ENCODE measurements around the gene CD160. TPM values are rescaled to one million over a fixed set of nuclear protein-coding genes. Genes with fewer than 3 reads are reported as not detected.
"Not testable (repeated sequence)": the region's sequence is repeated elsewhere in the genome, so short reads cannot be mapped to it uniquely, and the experiment has no call there.

The CD160 gene
- total RNA-seq = 1 to 10 TPM in 2 of 6 experiments, under 1 TPM in 2, not detected in 2; 0.19 to 1.5 (median 0.91) TPM
- long read RNA-seq = 0 reads

GRCh38 chr1:145719230-145720079 is at the start of gene CD160:
Gene CD160, plus strand, starts transcription at chr1:145719499. Its CDS starts 8,829 bp downstream, at chr1:145728328.
- DNase-seq (peak in 1 of 3 donors; percentile 28), ATAC-seq (no peak)
- TF ChIP-seq CTCF (IDR thresholded peaks at IDR 0.05) (no peak), POLR2A (IDR thresholded peaks at IDR 0.05) (no peak)
- H3K27ac ChIP-seq = no peak within 1 kb of the TSS
- peaks cover 0 to 15% (median 7%) of the 10 kb centered on the region in 4 donors for H3K4me1 ChIP-seq
- 75% methylated on average over 12 of the region's 12 CpGs for WGBS (ENCODE audit: insufficient coverage, low coverage, low lambda C conversion rate, missing lambda C conversion rate)
- no peaks in the 10 kb centered on the region for H3K27me3 ChIP-seq
- intact Hi-C loops (cut with DNase I) = no loop called here
- H3K9me3 ChIP-seq = no peaks in the 10 kb centered on the region
- H3K36me3 ChIP-seq = no peaks in the 10 kb centered on the region
- H3K4me3 ChIP-seq = no peak within 1 kb of the TSS

- H3K27me3 ChIP-seq; H3K4me3 ChIP-seq; H3K36me3 ChIP-seq; H3K27ac ChIP-seq; H3K4me1 ChIP-seq; DNase-seq; H3K9me3 ChIP-seq; ATAC-seq; intact Hi-C loops (cut with DNase I): not testable (repeated sequence)
- 100% methylated on average over 2 of the region's 3 CpGs for WGBS (ENCODE audit: insufficient coverage, low coverage, low lambda C conversion rate, missing lambda C conversion rate)
Measured at GRCh38 chr1:145670995-145671745, 48.1 kb upstream of the CD160 start.

- H3K36me3 ChIP-seq; intact Hi-C loops (cut with DNase I); DNase-seq; H3K4me3 ChIP-seq; H3K4me1 ChIP-seq; H3K27me3 ChIP-seq; H3K9me3 ChIP-seq; H3K27ac ChIP-seq: not testable (repeated sequence)
- WGBS (ENCODE audit: insufficient coverage, low coverage, low lambda C conversion rate, missing lambda C conversion rate) = no CpG with 5 or more reads among the region's 1 CpG
- ATAC-seq = peak; percentile 22 to 62 (median 58)
Measured at GRCh38 chr1:145673217-145673616, 46.1 kb upstream of the CD160 start.

GRCh38 chr1:145684858-145685257 is 34.4 kb upstream of the CD160 start:
- intact Hi-C loops (cut with DNase I); DNase-seq; H3K4me3 ChIP-seq; H3K27ac ChIP-seq; H3K4me1 ChIP-seq; H3K27me3 ChIP-seq; ATAC-seq; H3K9me3 ChIP-seq: not testable (repeated sequence)
- peaks cover 0 to 15% (median 7%) of the 10 kb centered on the region in 4 donors for H3K36me3 ChIP-seq
- 94% methylated on average over 2 of the region's 3 CpGs for WGBS (ENCODE audit: insufficient coverage, low coverage, low lambda C conversion rate, missing lambda C conversion rate)

- H3K27me3 ChIP-seq; DNase-seq; intact Hi-C loops (cut with DNase I); H3K9me3 ChIP-seq; ATAC-seq; H3K27ac ChIP-seq; H3K4me3 ChIP-seq: not testable (repeated sequence)
- Histone ChIP-seq H3K4me1 (peaks cover 0 to 13% (median 2%) of the 10 kb centered on the region in 4 donors), H3K36me3 (peaks cover 0 to 15% (median 7%) of the 10 kb centered on the region in 4 donors)
- WGBS (ENCODE audit: insufficient coverage, low coverage, low lambda C conversion rate, missing lambda C conversion rate) = no CpG with 5 or more reads among the region's 1 CpG
Measured at GRCh38 chr1:145686078-145686477, 33.2 kb upstream of the CD160 start.

- Histone ChIP-seq H3K27ac (no peak overlapping the region), H3K4me3 (no peak overlapping the region), H3K27me3 (no peaks in the 10 kb centered on the region), H3K4me1 (peaks cover 0 to 31% (median 13%) of the 10 kb centered on the region in 4 donors), H3K36me3 (peaks cover 0 to 15% (median 7%) of the 10 kb centered on the region in 4 donors), H3K9me3 (no peaks in the 10 kb centered on the region)
- 69% methylated on average over 3 of the region's 4 CpGs for WGBS (ENCODE audit: insufficient coverage, low coverage, low lambda C conversion rate, missing lambda C conversion rate)
- no peak for ATAC-seq
- TF ChIP-seq CTCF (IDR thresholded peaks at IDR 0.05) (no peak), POLR2A (IDR thresholded peaks at IDR 0.05) (no peak)
- DNase-seq = no peak
- intact Hi-C loops (cut with DNase I) = no loop called here
Measured at GRCh38 chr1:145688328-145688727, 31.0 kb upstream of the CD160 start.
